ENCODE results near the gene LRP1.

DNA sequence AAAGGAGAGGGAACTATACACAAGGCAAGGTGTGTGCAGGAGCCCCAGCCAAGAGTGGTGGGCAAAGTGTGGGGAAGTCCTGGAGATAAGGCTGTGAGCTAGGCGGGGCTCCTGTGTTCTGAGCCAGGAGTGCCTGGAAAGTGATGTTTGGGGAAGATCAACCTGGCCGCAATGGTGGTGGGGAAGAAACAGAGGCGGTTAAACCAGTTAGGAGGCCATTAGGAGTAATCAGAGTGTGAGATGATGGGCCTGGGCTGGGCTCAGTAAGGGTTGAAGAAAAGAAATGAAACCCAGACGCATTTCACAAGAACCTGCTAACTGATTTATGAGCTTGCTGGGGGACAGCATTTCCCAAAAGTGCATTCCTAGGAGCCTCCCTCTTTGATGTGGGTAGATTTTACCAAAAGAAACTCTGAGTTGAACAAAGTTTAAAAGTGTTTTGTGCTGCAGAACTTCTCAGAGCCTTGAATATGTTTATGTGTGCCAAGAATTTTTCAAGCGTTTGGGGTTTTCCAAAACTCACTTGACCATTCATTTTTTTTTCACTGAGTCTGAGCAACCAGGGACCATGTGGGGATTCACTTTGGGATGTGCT is 53.4 kb downstream of the LRP1 start:
- TF ChIP-seq, protein P1, sequence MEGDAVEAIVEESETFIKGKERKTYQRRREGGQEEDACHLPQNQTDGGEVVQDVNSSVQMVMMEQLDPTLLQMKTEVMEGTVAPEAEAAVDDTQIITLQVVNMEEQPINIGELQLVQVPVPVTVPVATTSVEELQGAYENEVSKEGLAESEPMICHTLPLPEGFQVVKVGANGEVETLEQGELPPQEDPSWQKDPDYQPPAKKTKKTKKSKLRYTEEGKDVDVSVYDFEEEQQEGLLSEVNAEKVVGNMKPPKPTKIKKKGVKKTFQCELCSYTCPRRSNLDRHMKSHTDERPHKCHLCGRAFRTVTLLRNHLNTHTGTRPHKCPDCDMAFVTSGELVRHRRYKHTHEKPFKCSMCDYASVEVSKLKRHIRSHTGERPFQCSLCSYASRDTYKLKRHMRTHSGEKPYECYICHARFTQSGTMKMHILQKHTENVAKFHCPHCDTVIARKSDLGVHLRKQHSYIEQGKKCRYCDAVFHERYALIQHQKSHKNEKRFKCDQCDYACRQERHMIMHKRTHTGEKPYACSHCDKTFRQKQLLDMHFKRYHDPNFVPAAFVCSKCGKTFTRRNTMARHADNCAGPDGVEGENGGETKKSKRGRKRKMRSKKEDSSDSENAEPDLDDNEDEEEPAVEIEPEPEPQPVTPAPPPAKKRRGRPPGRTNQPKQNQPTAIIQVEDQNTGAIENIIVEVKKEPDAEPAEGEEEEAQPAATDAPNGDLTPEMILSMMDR (IDR thresholded peaks at IDR 0.05; ENCODE audit: insufficient read depth, low read length), result no peak
- TF ChIP-seq POLR2AphosphoS5 (IDR thresholded peaks at IDR 0.05; ENCODE audit: low read depth) (no peak), SPI1 (IDR thresholded peaks at IDR 0.05; ENCODE audit: borderline replicate concordance, low read depth) (no peak), GABPA (IDR thresholded peaks at IDR 0.05; ENCODE audit: low read depth) (no peak)
- TF ChIP-seq, protein P2, sequence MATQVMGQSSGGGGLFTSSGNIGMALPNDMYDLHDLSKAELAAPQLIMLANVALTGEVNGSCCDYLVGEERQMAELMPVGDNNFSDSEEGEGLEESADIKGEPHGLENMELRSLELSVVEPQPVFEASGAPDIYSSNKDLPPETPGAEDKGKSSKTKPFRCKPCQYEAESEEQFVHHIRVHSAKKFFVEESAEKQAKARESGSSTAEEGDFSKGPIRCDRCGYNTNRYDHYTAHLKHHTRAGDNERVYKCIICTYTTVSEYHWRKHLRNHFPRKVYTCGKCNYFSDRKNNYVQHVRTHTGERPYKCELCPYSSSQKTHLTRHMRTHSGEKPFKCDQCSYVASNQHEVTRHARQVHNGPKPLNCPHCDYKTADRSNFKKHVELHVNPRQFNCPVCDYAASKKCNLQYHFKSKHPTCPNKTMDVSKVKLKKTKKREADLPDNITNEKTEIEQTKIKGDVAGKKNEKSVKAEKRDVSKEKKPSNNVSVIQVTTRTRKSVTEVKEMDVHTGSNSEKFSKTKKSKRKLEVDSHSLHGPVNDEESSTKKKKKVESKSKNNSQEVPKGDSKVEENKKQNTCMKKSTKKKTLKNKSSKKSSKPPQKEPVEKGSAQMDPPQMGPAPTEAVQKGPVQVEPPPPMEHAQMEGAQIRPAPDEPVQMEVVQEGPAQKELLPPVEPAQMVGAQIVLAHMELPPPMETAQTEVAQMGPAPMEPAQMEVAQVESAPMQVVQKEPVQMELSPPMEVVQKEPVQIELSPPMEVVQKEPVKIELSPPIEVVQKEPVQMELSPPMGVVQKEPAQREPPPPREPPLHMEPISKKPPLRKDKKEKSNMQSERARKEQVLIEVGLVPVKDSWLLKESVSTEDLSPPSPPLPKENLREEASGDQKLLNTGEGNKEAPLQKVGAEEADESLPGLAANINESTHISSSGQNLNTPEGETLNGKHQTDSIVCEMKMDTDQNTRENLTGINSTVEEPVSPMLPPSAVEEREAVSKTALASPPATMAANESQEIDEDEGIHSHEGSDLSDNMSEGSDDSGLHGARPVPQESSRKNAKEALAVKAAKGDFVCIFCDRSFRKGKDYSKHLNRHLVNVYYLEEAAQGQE (IDR thresholded peaks at IDR 0.05; ENCODE audit: insufficient replicate concordance, low read depth), result no peak
